GM21515 (cell line): ENCODE results near the gene ARF4.

Experiments used
- ATAC-seq: cut with Tn5 transposase; IDR thresholded peaks from one replicate; pipeline ENCODE4 v1.9.1; 2021; ENCODE audit not compliant: unreplicated experiment

ARF4 gene

GRCh38 chr3:57582474-57583168 is 14.5 kb downstream of the ARF4 start:
- ATAC-seq, result no peak

GRCh38 chr3:57577801-57578200 is 19.3 kb downstream of the ARF4 start:
- no peak for ATAC-seq

GRCh38 chr3:57575966-57576626 is 21.0 kb downstream of the ARF4 start:
- no peak for ATAC-seq

GRCh38 chr3:57572096-57572495 is 25.0 kb downstream of the ARF4 start:
- no peak for ATAC-seq

GRCh38 chr3:57570878-57571277 is 26.3 kb downstream of the ARF4 start:
- ATAC-seq, result no peak

- ATAC-seq, result no peak
Observed at GRCh38 chr3:57569859-57570450, 27.2 kb downstream of the ARF4 start.

GRCh38 chr3:57559526-57559925 is 37.6 kb downstream of the ARF4 start:
- ATAC-seq, result no peak

- ATAC-seq, result peak; percentile 31
Observed at GRCh38 chr3:57557085-57557537, 40.0 kb downstream of the ARF4 start.

- ATAC-seq, result peak; percentile 37
Observed at GRCh38 chr3:57556459-57557084, 40.6 kb downstream of the ARF4 start.

- ATAC-seq, result peak; percentile 80
Observed at GRCh38 chr3:57555738-57556458, 41.2 kb downstream of the ARF4 start, which contains the start of gene PDE12. Gene PDE12, plus strand, starts transcription at chr3:57556274. Its CDS starts 106 bp downstream, at chr3:57556380.

- ATAC-seq, result no peak
Observed at GRCh38 chr3:57555306-57555705, 41.8 kb downstream of the ARF4 start.

- ATAC-seq, result no peak
Observed at GRCh38 chr3:57546616-57547015, 50.5 kb downstream of the ARF4 start.

- ATAC-seq, result no peak
Observed at GRCh38 chr3:57545636-57546268, 51.4 kb downstream of the ARF4 start.

- ATAC-seq, result no peak
Observed at GRCh38 chr3:57544181-57545125, 52.7 kb downstream of the ARF4 start, which contains the start of gene DNAH12. Gene DNAH12, minus strand, starts transcription at chr3:57544344. Its CDS starts 1,474 bp downstream, at chr3:57542870.

- ATAC-seq, result no peak
Observed at GRCh38 chr3:57538465-57538864, 58.7 kb downstream of the ARF4 start.

- ATAC-seq, result no peak
Observed at GRCh38 chr3:57530071-57530608, 67.0 kb downstream of the ARF4 start.
